ENCODE results near the gene FAHD2A.

DNA sequence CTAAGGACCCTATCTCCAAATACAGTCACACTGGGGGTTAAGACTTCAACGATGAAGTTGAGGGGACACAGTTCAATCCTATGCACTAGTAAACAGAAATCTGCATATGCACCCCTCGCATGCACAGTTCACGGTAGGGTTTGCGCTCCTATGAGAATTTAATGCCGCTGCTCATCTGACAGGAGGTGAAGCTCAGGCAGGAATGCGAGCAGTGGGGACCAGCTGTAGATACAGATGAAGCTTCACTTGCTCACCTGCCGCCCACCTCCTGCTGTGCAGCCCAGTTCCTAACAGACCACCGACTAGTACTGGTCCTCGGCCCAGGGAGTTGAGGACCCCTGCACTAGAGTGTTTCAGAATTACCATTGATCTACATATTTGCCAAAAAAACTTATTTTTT is 40.0 kb upstream of the FAHD2A start:
- no peak for TF ChIP-seq POLR2AphosphoS5 (IDR thresholded peaks at IDR 0.05)
- no peak for TF ChIP-seq POLR2A (IDR thresholded peaks at IDR 0.05)
